GM21360 (cell line): Measurements from ENCODE around the gene NAV1.
"Not testable (repeated sequence)": the region's sequence is repeated elsewhere in the genome, so short reads cannot be mapped to it uniquely, and the experiment has no call there.

Experiments
- ATAC-seq: cut with Tn5 transposase; IDR thresholded peaks from one replicate; pipeline ENCODE4 v1.9.1; 2021; ENCODE audit warnings: mild to moderate bottlenecking, moderate library complexity; ENCODE audit not compliant: unreplicated experiment

The NAV1 gene, protein sequence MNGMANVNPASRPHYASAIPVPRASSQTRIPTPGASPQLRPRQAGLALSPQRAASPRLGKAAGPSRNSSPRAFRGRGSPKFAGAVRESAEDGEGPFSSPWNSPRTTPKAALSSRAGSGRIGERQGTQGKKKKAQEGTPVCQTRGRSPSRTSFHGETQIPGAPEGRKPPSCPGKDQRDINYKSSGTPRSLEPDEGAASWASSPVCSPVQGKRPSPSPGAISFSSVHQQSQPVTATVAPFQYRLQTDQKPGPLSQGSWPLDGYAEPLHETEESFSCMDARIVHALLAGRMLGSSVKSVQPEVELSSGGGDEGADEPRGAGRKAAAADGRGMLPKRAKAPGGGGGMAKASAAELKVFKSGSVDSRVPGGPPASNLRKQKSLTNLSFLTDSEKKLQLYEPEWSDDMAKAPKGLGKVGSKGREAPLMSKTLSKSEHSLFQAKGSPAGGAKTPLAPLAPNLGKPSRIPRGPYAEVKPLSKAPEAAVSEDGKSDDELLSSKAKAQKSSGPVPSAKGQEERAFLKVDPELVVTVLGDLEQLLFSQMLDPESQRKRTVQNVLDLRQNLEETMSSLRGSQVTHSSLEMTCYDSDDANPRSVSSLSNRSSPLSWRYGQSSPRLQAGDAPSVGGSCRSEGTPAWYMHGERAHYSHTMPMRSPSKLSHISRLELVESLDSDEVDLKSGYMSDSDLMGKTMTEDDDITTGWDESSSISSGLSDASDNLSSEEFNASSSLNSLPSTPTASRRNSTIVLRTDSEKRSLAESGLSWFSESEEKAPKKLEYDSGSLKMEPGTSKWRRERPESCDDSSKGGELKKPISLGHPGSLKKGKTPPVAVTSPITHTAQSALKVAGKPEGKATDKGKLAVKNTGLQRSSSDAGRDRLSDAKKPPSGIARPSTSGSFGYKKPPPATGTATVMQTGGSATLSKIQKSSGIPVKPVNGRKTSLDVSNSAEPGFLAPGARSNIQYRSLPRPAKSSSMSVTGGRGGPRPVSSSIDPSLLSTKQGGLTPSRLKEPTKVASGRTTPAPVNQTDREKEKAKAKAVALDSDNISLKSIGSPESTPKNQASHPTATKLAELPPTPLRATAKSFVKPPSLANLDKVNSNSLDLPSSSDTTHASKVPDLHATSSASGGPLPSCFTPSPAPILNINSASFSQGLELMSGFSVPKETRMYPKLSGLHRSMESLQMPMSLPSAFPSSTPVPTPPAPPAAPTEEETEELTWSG (N-terminal part only)

DNA sequence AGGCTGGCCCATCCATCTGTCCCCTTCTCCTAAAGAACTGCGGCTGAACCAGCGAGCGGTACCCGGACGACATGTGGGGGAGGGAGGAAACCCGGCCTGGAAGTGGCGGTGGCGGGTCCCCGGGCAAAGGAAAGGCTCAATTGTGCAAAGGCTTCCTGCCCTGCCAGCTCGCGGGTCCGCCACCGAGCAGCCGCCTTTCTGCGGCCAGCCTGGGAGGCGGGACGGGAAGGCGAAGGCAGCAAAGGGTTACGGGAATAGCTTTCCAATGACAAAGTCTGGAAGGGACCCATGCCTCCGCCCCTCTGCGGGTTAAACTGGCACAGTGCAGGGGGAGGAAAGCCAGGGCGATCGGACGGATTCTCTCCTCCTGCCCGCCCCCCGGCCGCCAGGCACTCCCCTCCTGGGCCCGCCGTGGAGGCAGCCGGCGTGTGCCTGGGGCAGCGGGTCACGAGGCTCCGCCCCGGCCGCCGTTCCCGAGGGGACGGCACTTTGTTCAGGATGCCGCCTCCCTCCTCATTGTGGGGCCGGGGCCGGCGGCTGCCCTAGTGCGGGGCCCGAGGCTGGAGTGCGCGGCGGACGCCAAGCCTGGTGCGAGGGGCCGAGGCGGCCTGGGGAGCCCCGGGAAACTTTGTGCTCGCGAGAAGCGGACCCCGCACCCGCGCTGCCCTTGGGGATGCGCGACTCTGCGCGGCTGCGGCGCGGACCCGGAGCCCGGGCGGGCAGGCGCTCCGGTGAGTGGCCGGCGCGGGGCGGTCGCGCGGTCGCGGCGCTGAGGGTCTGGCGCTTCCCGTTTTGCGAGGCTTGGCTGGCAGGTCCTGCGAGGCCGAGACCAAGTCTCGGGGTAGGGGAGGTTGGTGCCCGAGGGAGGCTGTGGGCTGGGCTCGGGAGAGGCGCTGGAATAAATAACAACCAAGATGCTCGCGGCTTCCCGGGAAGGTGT lies at the start of gene NAV1:
Gene NAV1, plus strand, starts transcription at position 516 of the 940 bp plus-strand sequence. CDS start 83,758 bp downstream, outside the sequence.
- no peak for ATAC-seq

GRCh38 chr1:201489643-201490261 lies 49.2 kb upstream of the NAV1 start:
- no peak for ATAC-seq

DNA sequence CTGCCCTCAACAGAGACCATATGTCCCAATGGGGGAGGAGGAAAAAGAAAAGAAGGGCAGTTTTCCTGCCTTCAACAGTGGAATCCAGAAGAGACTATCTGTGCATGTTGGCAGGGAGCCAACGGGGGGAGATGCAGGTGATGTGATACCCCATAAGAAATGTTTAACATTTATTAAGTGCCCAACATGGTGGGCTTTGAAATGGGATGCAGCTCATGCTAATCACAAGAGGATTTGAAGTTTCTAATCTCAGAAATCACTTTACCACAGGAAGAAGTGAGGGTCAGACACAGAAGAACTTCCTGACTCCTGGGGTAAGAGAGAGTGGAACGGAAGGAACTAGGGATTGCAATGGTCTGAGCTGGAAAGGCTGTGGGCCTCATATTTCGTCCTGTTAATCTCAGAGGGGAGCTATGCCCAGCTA lies 48.2 kb upstream of the NAV1 start:
- ATAC-seq, result no peak

DNA sequence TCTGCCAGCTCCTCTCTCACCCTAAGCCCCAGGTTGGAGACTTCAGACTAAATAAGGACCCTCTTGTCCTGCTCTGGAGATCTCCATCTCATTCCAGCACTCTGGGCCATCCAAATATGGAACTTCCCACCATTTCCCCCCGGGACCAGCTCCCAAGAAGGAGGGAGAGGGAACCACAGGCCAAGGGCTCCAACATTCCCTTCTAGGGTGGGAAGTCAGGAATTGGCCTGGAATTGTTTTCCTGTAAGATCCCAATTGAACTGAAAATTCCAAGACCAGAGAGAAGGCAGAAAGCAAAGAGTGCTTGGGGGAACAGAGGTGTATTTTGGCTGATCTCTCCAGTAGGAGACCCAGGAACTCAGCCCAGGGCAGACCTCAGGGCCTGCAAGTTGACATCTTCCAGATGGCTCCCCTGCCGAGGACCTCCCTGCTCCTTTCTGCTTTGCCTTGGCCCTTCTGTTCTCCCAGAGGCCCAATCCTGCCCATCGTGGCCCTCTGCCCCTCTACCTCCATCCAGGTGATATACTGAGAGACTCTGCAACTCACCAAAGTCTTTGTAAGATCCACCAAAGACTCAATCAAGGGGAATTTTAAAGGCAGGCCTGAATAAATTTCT lies 46.9 kb upstream of the NAV1 start:
- no peak for ATAC-seq

- not testable (repeated sequence) for ATAC-seq
These were observed 45.8 kb upstream of the NAV1 start for GRCh38 chr1:201493026-201493656.

DNA sequence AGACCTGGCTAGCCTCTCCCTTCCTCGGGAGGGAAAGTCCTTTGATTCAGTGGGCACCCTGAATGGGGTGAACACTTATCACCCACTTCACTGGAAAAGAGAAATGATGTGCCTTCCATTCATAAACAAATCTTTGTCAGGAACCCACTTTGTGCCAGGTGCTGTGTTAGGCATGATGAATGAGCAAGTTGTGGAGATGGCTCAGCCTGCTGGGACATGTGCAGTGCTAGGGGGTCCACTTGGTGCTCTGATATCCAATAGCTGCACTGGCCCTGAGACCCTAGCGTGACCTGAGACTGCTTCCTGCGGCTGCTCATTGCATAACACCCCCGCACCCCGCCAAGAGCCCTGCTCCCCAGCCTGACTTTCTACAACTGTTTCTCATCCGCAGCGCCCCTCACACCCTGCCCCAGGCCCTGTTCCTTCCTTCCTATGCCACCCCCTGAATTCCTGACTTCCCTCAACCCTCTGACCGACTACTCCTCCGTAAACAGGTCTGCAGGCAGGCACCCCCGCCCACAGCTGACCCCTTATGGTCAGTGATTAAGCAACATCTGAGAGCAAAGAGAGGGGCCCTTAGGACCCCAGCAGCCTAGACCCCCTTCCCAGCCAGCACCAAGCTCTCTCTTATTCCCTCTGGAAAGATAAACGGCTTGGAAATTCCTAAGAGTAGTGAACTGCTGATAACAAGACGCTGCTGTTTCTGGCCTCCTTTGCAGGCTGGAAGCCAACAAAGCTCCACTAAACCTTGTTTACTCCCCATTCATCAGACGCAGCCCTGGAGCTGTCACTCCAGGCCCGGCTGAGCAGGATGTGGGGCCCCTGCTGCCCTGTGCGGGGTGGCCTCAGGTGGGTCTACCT lies 44.9 kb upstream of the NAV1 start:
- no peak for ATAC-seq

GRCh38 chr1:201495551-201496295 lies 43.2 kb upstream of the NAV1 start:
- no peak for ATAC-seq

DNA sequence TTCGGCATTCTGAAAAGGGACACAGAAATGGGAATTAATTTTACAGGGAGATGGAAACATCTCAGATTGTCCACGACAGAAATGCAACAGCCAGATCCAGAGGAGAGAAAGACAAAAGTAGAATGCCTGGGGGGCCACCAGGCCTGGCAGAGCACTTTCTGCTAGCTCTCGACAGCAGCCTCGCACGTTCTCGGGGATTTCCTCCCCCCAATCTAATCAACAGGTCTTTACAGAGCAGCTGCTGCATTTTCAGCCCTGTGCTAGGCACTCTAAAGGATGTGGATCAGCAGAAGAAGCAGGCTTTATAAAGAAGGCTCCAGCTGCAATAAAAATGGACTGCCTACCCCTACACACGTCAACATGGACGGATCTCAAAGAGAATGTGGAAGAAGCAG lies 42.6 kb upstream of the NAV1 start:
- no peak for ATAC-seq

DNA sequence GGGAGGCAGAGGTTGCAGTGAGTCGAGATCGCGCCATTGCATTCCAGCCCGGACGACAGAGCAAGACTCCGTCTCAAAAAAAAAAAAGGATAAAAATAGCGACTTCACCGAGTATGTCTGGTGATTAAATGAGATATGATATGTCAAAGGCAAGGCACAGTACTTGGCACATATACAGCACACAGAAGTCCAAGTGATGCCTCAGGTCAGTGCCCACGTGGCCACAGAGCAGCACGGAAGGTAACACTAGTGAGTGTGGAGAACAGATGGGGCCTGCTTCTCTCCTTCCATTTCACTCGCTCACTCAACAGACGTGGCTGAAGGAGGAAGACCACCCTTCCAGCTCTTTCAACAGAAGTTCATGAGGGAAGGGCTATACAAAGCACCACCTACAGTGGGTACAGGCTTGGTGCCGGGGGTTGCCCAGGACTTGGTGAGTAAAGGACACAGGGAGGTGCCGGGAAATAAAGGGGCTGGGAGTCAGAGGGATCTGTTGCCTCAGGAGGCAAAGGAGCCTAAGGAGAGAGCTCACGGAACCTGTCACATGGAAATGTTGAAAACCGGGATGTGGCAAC lies 40.9 kb upstream of the NAV1 start:
- ATAC-seq, result no peak

- ATAC-seq, result no peak
These were observed 40.3 kb upstream of the NAV1 start for GRCh38 chr1:201498621-201499020.

DNA sequence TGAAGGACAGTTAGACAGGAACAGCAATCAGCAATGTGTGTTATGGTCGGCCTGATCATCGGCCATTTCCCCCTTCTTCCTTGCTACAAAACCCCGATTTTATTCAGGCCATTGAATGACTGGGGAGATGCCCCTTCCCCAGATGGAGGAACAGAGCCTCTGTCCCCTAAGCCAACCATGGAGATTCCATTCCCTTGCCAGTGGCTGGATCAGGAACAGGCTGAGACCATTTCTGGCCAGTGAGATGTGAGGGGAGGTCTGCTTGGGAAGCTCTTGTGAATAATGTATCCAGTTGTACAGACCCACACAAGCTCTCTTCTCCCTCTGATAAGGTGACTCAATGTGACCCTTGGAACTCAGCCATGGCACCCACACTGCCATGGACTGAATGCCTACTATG lies 39.7 kb upstream of the NAV1 start:
- ATAC-seq, result no peak

GRCh38 chr1:201499795-201500669 lies 38.9 kb upstream of the NAV1 start:
- no peak for ATAC-seq

GRCh38 chr1:201500670-201501120 lies 38.2 kb upstream of the NAV1 start:
- ATAC-seq, result no peak

DNA sequence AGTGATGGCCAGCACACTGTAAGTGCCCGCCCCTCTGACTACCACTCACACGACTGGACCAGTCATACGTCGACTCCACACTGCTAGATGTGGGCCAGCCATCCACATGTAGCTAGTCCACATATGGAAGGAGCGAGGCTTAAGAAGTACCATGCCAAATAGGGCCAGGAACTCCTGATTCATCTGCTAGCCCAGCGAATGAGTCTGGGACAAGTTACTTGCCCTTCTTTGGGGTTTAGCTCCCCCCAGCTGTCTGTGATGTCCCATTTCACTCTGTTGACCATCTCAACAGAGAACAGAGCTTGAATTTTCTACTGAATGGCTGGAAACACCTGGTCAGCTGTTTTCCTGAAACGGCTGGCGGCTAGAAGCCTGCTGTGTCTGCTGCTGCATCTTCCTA lies 37.8 kb upstream of the NAV1 start:
- no peak for ATAC-seq

DNA sequence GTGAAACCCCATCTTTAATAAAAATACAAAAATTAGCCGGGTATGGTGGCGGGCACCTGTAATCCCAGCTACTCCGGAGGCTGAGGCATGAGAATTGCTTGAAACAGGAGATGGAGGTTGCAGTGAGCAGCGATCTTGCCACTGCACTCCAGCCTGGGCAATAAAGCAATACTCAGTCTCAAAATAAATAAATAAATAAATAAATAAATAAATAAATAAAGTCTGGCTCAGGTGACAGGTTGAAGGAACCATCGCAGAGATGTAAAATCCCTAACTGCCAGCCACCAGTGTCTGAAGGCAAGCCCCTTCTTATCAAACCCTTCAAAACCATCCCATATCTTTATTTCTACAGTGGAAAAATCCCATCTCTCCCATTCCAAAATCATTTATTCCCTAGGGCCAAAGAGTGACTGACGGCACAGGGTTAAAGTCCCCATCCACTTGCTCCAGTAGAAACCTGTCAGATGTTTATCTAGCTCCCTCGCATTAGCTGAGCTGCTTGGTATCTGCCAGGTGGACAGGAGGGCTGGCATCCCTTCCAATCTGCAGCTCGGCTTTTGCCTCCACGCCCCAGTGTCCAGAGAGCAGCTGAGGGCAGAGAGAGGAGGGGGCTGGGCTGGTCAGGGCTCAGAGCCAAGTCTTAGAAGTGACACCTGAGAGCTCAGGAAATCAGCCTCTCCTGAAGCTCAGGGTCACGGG lies 37.0 kb upstream of the NAV1 start:
- ATAC-seq, result no peak
